GM12878 (cell line): ENCODE results near the gene PAX5. TPM values are rescaled to one million over a fixed set of nuclear protein-coding genes. Genes with fewer than 3 reads are reported as not detected.

Source experiments
- ATF7 ChIP-seq: fragments of 450-650 bp; IDR thresholded peaks from 2 replicates; pipeline ENCODE4 v1.6.1; 2016; ENCODE audit warnings: low read depth, mild to moderate bottlenecking
- CHD1 ChIP-seq: IDR thresholded peaks from 2 replicates; pipeline ENCODE4 v1.6.1; 2012; ENCODE audit warnings: low read depth, low read length, improper control_type of control experiment
- DPF2 ChIP-seq: fragments of 450-650 bp; IDR thresholded peaks from 2 replicates; pipeline ENCODE4 v1.6.1; 2017; ENCODE audit warnings: mild to moderate bottlenecking
- EED ChIP-seq: sonication (generic); IDR thresholded peaks from 2 replicates; pipeline ENCODE4 v1.6.1; 2016; ENCODE audit warnings: antibody characterized with exemption, low read depth
- GABPA ChIP-seq: IDR thresholded peaks from 2 replicates; pipeline ENCODE4 v1.6.1; 2014; ENCODE audit warnings: antibody characterized with exemption, low read depth, mild to moderate bottlenecking, inconsistent platforms
- NBN ChIP-seq: fragments of 450-650 bp; IDR thresholded peaks from 2 replicates; pipeline ENCODE4 v1.6.1; 2016
- NR2F1 ChIP-seq: fragments of 450-650 bp; conservative IDR thresholded peaks from 2 replicates; pipeline ENCODE4 v1.6.1; 2017; ENCODE audit warnings: mild to moderate bottlenecking
- POLR2A ChIP-seq: IDR thresholded peaks from 2 replicates; pipeline ENCODE4 v1.6.1; 2011; ENCODE audit warnings: low read depth, mild to moderate bottlenecking, low read length
- POLR2AphosphoS5 ChIP-seq: IDR thresholded peaks from 2 replicates; pipeline ENCODE4 v1.6.1; 2011; ENCODE audit warnings: mild to moderate bottlenecking, low read length, inconsistent platforms
- RAD21 ChIP-seq: IDR thresholded peaks from 2 replicates; pipeline ENCODE4 v1.6.1; 2011; ENCODE audit warnings: mild to moderate bottlenecking, low read depth, low read length, moderate library complexity; ENCODE audit not compliant: insufficient read depth
- RBBP5 ChIP-seq: fragments of 200-600 bp; sonication (generic); conservative IDR thresholded peaks from 2 replicates; pipeline ENCODE4 v1.6.1; 2016
- YY1 ChIP-seq: IDR thresholded peaks from 2 replicates; pipeline ENCODE4 v1.6.1; 2011; ENCODE audit warnings: low read depth, mild to moderate bottlenecking, low read length
- ZNF274 ChIP-seq: IDR thresholded peaks from one replicate; pipeline ENCODE4 v1.8.0; 2011; ENCODE audit not compliant: insufficient read length, insufficient read depth
- ZSCAN29 ChIP-seq: fragments of 450-650 bp; IDR thresholded peaks from 2 replicates; pipeline ENCODE4 v1.6.1; 2017; ENCODE audit warnings: mild to moderate bottlenecking, moderate library complexity
- ZZZ3 ChIP-seq: IDR thresholded peaks from 2 replicates; pipeline ENCODE4 v1.6.1; 2011; ENCODE audit warnings: low read depth; ENCODE audit not compliant: control insufficient read depth, insufficient read length
- polyA plus RNA-seq, 11 experiments: library from polyadenylated mRNA; depleted of rRNA in 4 of 11; unstranded in 6 of 11; stranded (reverse) in 5 of 11; fragments of >200 nt; fragmentation: Nextera tagmentation in 4 of 11; fragmentation: Illumina TruSeq in 1 of 11; extraction: Ambion mirVana in 4 of 11; extraction: Trizol in 1 of 11; gene quantifications; 1 replicate in 1 of 11; 2 replicates in 10 of 11; pipeline versions ENCODE4 v1.2.1 to v1.2.3, GENCODE V29; 2011 to 2016; ENCODE audit warnings: inconsistent platforms in 2 of 11, missing spikeins in 2 of 11, low read depth in 1 of 11
- total RNA-seq, 4 experiments: library from RNA; depleted of rRNA in 3 of 4; stranded (reverse); fragments of >200 nt in 3 of 4; fragmentation: Illumina TruSeq in 1 of 4; extraction: Trizol in 1 of 4; gene quantifications; 2 replicates each; pipeline versions ENCODE4 v1.2.1 to v1.2.3, GENCODE V29; 2013 to 2021
- TF ChIP-seq, protein P1 (sequence below): IDR thresholded peaks from 2 replicates; pipeline ENCODE4 v1.6.1; 2011; ENCODE audit warnings: borderline replicate concordance, low read depth, mild to moderate bottlenecking, moderate library complexity, low read length; ENCODE audit not compliant: insufficient read depth, poor library complexity, severe bottlenecking
- TF ChIP-seq, protein P2 (sequence below): IDR thresholded peaks from 2 replicates; pipeline ENCODE4 v1.6.1; 2012; ENCODE audit warnings: low read depth, low read length, improper control_type of control experiment
- TF ChIP-seq, protein P3 (sequence below): fragments of 450-650 bp; IDR thresholded peaks from 2 replicates; pipeline ENCODE4 v1.6.1; 2017; ENCODE audit warnings: borderline replicate concordance
- TF ChIP-seq, protein P4 (sequence below): fragments of 450-650 bp; formaldehyde crosslinking; IDR thresholded peaks from 2 replicates; pipeline ENCODE4 v1.5.0; 2022; ENCODE audit warnings: mild to moderate bottlenecking, missing genetic modification characterization
- TF ChIP-seq, protein P5 (sequence below): fragments of 450-650 bp; IDR thresholded peaks from 2 replicates; pipeline ENCODE4 v1.6.1; 2017; ENCODE audit warnings: mild to moderate bottlenecking, low read depth, inconsistent platforms; ENCODE audit not compliant: poor library complexity, severe bottlenecking
- TF ChIP-seq, protein P6 (sequence below): IDR thresholded peaks from 2 replicates; pipeline ENCODE4 v1.6.1; 2011; ENCODE audit warnings: low read depth, low read length, improper control_type of control experiment, borderline replicate concordance

Gene PAX5
- total and polyA plus RNA-seq, 10 of the 15 experiments (the other 5 are each of a cell fraction or from before 2014, with no cell fraction given), result 2.2 to 123 (median 31.9) TPM

DNA sequence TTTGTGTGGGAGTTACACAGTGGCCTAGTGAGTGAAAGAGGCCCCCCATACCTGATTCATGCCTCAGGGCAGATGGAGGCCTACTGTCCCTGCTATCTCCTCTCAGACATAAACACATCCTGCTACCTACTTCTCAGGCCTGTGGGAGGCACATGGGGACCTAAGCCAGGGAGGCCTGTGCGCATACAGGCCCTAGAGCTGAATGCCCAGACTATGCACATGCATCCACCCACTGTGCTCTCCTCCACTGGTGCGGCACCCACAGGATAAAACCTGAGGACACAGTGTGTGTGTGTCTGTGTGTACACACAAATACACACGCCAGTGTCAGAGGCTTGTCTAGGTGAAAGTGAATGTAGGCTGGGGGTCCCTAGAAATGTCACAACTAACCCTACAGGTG, 1.4 kb downstream of the PAX5 start (continued):
- TF ChIP-seq ZNF274 (no peak), YY1 (peak; percentile 27; the same call in 1 of the 2 replicates), POLR2AphosphoS5 (peak; percentile 46; the same call in 1 of the 2 replicates), RBBP5 (no peak), DPF2 (0 out of 2 replicates have a peak, but pooled peaks have one; percentile 36), NBN (no peak), ZZZ3 (no peak), ZSCAN29 (no peak), NR2F1 (0 out of 2 replicates have a peak, but pooled peaks have one; percentile 13), POLR2A (no peak), RAD21 (peak; percentile 37), EED (no peak), ATF7 (no peak), GABPA (no peak), CHD1 (no peak)
- TF ChIP-seq, protein P1, sequence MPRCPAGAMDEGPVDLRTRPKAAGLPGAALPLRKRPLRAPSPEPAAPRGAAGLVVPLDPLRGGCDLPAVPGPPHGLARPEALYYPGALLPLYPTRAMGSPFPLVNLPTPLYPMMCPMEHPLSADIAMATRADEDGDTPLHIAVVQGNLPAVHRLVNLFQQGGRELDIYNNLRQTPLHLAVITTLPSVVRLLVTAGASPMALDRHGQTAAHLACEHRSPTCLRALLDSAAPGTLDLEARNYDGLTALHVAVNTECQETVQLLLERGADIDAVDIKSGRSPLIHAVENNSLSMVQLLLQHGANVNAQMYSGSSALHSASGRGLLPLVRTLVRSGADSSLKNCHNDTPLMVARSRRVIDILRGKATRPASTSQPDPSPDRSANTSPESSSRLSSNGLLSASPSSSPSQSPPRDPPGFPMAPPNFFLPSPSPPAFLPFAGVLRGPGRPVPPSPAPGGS, result no peak
- TF ChIP-seq, protein P2, sequence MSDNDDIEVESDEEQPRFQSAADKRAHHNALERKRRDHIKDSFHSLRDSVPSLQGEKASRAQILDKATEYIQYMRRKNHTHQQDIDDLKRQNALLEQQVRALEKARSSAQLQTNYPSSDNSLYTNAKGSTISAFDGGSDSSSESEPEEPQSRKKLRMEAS, result 0 out of 2 replicates have a peak, but pooled peaks have one; percentile 68
- TF ChIP-seq, protein P3, sequence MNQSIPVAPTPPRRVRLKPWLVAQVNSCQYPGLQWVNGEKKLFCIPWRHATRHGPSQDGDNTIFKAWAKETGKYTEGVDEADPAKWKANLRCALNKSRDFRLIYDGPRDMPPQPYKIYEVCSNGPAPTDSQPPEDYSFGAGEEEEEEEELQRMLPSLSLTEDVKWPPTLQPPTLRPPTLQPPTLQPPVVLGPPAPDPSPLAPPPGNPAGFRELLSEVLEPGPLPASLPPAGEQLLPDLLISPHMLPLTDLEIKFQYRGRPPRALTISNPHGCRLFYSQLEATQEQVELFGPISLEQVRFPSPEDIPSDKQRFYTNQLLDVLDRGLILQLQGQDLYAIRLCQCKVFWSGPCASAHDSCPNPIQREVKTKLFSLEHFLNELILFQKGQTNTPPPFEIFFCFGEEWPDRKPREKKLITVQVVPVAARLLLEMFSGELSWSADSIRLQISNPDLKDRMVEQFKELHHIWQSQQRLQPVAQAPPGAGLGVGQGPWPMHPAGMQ, result no peak
- TF ChIP-seq, protein P4, sequence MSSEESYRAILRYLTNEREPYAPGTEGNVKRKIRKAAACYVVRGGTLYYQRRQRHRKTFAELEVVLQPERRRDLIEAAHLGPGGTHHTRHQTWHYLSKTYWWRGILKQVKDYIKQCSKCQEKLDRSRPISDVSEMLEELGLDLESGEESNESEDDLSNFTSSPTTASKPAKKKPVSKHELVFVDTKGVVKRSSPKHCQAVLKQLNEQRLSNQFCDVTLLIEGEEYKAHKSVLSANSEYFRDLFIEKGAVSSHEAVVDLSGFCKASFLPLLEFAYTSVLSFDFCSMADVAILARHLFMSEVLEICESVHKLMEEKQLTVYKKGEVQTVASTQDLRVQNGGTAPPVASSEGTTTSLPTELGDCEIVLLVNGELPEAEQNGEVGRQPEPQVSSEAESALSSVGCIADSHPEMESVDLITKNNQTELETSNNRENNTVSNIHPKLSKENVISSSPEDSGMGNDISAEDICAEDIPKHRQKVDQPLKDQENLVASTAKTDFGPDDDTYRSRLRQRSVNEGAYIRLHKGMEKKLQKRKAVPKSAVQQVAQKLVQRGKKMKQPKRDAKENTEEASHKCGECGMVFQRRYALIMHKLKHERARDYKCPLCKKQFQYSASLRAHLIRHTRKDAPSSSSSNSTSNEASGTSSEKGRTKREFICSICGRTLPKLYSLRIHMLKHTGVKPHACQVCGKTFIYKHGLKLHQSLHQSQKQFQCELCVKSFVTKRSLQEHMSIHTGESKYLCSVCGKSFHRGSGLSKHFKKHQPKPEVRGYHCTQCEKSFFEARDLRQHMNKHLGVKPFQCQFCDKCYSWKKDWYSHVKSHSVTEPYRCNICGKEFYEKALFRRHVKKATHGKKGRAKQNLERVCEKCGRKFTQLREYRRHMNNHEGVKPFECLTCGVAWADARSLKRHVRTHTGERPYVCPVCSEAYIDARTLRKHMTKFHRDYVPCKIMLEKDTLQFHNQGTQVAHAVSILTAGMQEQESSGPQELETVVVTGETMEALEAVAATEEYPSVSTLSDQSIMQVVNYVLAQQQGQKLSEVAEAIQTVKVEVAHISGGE (CRISPR knock-in tag), result no peak
- TF ChIP-seq, protein P5, sequence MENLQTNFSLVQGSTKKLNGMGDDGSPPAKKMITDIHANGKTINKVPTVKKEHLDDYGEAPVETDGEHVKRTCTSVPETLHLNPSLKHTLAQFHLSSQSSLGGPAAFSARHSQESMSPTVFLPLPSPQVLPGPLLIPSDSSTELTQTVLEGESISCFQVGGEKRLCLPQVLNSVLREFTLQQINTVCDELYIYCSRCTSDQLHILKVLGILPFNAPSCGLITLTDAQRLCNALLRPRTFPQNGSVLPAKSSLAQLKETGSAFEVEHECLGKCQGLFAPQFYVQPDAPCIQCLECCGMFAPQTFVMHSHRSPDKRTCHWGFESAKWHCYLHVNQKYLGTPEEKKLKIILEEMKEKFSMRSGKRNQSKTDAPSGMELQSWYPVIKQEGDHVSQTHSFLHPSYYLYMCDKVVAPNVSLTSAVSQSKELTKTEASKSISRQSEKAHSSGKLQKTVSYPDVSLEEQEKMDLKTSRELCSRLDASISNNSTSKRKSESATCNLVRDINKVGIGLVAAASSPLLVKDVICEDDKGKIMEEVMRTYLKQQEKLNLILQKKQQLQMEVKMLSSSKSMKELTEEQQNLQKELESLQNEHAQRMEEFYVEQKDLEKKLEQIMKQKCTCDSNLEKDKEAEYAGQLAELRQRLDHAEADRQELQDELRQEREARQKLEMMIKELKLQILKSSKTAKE, result no peak
- TF ChIP-seq, protein P6, sequence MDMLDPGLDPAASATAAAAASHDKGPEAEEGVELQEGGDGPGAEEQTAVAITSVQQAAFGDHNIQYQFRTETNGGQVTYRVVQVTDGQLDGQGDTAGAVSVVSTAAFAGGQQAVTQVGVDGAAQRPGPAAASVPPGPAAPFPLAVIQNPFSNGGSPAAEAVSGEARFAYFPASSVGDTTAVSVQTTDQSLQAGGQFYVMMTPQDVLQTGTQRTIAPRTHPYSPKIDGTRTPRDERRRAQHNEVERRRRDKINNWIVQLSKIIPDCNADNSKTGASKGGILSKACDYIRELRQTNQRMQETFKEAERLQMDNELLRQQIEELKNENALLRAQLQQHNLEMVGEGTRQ, result no peak
